HL-60 (cell line): ENCODE results near the gene SLC25A26.

Experiments used
- POLR2AphosphoS5 ChIP-seq: IDR thresholded peaks from 2 replicates; pipeline ENCODE4 v1.6.1; 2012; ENCODE audit warnings: low read depth
- TF ChIP-seq, protein P1 (sequence below): IDR thresholded peaks from 2 replicates; pipeline ENCODE4 v1.6.1; 2012; ENCODE audit warnings: low read depth; ENCODE audit not compliant: insufficient replicate concordance

DNA sequence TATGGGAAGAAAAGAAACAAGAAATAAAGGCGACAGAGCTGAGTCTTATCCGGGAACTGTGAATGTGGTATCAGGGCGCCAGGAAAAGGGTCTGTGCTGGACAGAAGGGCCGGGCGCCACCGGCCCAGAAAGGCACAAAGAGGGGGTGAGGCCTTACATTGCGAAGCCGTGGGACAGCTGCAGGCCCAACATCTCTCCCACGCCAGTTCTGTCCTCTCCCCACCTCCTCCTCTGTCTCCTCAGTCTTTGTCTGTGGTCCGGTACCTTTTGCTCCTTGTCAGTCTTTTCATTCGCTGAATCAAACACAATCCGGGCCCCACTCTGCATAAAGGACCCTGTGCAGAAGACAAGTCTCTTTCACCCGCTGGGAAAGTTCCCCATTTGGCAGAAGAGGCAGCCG lies 198.2 kb downstream of the SLC25A26 start:
- no peak for TF ChIP-seq POLR2AphosphoS5
- TF ChIP-seq, protein P1, sequence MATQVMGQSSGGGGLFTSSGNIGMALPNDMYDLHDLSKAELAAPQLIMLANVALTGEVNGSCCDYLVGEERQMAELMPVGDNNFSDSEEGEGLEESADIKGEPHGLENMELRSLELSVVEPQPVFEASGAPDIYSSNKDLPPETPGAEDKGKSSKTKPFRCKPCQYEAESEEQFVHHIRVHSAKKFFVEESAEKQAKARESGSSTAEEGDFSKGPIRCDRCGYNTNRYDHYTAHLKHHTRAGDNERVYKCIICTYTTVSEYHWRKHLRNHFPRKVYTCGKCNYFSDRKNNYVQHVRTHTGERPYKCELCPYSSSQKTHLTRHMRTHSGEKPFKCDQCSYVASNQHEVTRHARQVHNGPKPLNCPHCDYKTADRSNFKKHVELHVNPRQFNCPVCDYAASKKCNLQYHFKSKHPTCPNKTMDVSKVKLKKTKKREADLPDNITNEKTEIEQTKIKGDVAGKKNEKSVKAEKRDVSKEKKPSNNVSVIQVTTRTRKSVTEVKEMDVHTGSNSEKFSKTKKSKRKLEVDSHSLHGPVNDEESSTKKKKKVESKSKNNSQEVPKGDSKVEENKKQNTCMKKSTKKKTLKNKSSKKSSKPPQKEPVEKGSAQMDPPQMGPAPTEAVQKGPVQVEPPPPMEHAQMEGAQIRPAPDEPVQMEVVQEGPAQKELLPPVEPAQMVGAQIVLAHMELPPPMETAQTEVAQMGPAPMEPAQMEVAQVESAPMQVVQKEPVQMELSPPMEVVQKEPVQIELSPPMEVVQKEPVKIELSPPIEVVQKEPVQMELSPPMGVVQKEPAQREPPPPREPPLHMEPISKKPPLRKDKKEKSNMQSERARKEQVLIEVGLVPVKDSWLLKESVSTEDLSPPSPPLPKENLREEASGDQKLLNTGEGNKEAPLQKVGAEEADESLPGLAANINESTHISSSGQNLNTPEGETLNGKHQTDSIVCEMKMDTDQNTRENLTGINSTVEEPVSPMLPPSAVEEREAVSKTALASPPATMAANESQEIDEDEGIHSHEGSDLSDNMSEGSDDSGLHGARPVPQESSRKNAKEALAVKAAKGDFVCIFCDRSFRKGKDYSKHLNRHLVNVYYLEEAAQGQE, result no peak
